Left lobe of liver (tissue), 2 donors: Measurements from ENCODE around the gene MEF2C. TPM values are rescaled to one million over a fixed set of nuclear protein-coding genes. Genes with fewer than 3 reads are reported as not detected.

Experiments used
- ATAC-seq: fragments of 200-7000 bp; cut with Tn5 transposase; one replicate; pipeline ENCODE4 v1.9.1; 2020; ENCODE audit warnings: mild to moderate bottlenecking, moderate library complexity
- DNase-seq: peaks from one replicate; pipeline ENCODE4 v3.0.0-alpha.2; 2020; ENCODE audit warnings: low spot score
- total RNA-seq: library from RNA; stranded (reverse); gene quantifications from one replicate; pipeline ENCODE4 v1.2.1, GENCODE V29; 2021
- donor health status: DM: no; HTN: no; CAD: no; lungs with moderate emphysema.
- donor health status: DM: no; HTN: yes; CAD: no.

The MEF2C gene
- total RNA-seq, 1 donor from 2014 or later = 5.1 TPM

GRCh38 chr5:88694023-88694679, 188.8 kb downstream of the MEF2C start:
- no peak for ATAC-seq
- no peak for DNase-seq

GRCh38 chr5:88693071-88693932, 189.7 kb downstream of the MEF2C start:
- ATAC-seq (no peak), DNase-seq (no peak)

DNA sequence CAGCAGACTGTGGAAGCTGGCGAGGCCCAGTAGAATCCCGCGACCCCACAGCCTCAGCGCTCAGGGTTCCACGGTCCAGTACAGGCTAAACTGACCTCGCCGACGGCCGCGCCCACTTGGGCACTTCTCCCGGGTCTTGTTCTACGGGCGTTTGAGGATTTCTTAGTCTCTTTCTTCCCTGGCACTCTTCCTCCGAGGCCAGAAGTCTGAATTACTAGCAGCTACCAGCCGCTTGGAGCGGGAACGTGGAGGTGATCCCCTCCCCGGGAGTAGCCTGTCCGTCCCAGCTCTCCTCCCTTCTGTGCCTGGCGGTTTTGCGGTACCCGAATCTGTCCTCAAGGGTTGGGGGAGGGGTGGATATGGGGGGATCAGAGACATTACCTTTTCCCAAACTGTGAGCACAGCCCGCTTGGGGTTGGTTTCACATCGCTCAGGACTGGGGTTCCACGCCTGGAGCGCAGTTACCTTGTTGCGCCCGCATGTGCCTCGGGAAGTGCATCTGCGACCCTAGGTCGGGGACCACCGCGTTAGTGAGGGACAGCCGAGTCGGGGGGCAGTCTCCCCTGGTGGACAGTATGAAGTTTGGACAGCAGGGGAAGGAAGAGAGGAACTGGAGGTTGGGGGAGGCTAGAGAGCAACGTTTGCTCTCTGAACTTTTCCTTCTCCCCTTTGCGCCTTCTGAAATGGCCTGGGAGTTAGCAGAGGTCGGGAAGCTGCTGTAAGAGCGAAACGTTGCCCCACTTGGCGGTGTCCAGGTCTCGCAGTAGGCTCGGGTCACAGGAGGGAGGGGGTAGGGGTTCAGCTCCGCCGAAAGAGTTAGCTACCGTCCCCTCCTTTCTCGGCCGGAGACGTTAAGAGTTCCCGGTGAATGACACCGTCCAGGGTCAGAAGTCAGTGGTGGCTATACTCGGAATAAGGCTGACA, 190.8 kb downstream of the MEF2C start:
- ATAC-seq (no peak), DNase-seq (no peak)

DNA sequence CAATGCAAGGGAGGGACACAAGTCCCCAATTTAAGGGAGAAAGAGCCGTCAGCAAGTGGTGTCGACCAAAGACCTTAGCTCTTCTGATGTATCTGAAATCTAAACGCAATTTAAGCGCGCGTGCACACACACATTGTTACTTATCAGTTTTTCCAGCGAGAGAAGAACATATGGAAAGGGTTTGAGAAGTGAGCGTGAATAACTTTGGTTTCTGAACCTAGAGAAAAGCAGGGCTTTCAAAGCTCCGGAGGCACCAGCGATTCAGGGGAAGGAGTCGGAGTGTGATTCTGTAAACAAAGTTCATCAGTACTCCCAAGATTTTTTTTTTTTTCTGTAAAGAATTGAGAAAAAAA, 191.8 kb downstream of the MEF2C start:
- DNase-seq (no peak), ATAC-seq (no peak)

- DNase-seq (peak; percentile 68), ATAC-seq (peak; percentile 98)
Measured at GRCh38 chr5:88690409-88691229, 192.4 kb downstream of the MEF2C start.

GRCh38 chr5:88689668-88690408, 193.1 kb downstream of the MEF2C start:
- ATAC-seq = no peak
- DNase-seq = no peak

DNA sequence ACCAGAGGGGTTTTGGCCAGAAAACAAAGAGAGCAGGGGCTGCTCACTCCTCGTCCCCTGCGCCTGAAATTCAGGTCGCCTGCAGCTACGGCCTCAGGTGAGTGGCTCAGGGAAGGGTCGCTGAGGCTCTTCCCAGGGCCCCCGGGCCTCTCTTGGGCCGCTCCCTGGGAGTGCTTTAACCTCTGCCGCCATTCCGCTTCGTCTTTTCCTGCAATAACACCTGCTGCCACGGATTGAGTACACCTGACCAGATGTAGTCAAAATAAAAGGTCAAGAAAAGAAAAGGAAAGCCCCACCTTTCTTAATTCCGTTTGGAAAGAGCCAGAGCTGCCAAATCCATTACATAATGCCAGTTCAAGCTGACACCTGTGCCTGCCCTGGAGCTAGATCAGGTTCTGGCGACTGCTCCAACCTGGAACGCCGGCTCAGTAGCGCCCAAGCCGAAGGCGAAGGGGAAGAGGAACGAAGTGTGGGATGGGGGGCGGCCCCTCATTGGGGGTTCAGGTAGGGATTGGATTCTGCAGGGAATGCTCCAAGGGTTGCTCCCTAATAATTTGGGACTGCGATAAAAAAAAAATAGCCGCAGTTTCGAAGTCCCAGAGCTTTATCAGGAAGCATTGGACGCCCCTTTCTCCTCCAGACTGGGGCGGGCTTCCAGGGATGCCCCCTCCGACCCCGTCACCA, 193.9 kb downstream of the MEF2C start:
- DNase-seq (no peak), ATAC-seq (no peak)

DNA sequence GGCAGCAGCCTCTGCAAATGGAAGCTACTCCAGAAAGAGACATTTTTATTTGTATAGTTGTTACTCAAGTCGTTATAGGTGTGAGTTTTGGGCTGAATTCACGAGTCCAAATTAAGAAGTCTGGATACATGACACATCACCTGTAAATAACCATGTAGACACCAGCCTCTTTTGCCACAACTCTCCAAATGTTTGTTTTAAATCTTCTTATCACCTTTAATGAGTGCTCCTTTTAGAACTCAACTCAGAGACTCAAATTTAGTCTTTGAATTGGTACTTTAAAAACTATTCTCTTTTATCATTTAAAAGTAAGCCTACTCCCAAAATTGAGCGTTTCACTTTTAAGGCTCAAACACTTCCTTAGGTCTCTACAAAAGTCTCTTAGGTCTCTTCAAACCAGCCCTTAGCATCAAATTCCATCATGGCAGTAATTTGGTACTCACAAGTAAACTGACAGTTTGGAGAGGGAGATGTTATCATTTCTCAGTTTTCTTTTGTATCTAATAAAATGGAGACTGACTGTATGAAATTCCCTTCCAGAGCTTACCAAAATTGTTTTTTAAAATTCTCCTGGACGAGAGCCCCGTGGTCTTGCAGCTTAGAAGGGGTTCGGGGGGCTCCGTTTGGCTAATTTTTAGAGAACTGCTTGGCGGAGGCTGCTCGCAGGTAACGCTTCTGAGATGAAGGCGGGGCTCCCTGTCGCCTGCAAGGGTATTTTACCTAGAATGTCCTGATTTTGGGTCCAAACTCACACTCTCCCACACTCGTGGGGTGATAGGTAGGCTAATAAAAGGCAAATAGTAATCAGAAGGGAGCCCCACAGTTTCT, 194.6 kb downstream of the MEF2C start:
- no peak for ATAC-seq
- DNase-seq = no peak

GRCh38 chr5:88687373-88687911, 195.5 kb downstream of the MEF2C start:
- ATAC-seq (no peak), DNase-seq (no peak)

DNA sequence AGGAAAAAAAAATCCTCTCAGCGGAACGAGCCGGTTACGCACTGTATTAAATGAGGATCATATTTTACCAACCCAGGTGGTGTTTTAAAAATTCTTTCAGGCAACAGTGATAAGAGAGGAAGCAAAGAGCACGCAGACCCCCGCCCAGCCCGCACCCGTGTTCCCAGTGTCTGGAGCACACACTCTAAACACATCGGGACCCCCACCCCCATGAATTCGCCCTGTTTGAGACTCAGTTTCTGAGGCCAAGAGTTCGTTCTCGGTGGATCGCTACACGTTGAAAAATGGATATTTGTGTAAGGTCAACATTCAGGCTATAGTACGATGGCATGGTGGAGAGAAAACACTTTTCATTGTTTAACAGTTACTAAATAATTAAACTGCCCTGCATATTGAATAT, 196.3 kb downstream of the MEF2C start:
- no peak for DNase-seq
- ATAC-seq = no peak

- DNase-seq = no peak
- ATAC-seq = no peak
Measured at GRCh38 chr5:88685591-88686541, 197.1 kb downstream of the MEF2C start.

GRCh38 chr5:88683506-88684135, 199.4 kb downstream of the MEF2C start:
- DNase-seq (no peak), ATAC-seq (peak; percentile 16)

GRCh38 chr5:88682881-88683361, 200.1 kb downstream of the MEF2C start:
- DNase-seq = no peak
- ATAC-seq = no peak

DNA sequence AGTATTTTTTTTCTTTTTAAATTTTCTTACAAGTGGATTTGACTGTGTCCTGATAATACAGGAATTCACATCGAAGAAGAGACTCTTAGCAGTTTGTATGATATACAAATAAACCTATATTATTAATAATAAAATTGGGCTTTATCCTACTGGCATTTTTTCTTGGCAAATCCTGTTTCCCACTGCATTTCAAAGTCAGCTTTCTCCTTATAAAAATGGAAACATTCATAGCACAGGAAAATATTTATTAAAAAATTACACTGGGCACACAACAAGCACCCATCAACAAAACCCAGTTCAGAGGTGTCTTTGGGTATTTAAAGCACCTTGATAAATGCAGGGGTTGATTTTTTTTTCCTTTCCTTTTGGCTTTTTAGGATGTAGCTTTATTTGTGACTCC, 200.9 kb downstream of the MEF2C start:
- ATAC-seq = no peak
- no peak for DNase-seq

GRCh38 chr5:88681211-88681803, 201.7 kb downstream of the MEF2C start:
- no peak for ATAC-seq
- no peak for DNase-seq
